ACHN (cell line): ENCODE measurements around the gene MAD1L1.

Experiments
- DNase-seq: peaks from one replicate; pipeline ENCODE4 v3.0.0-alpha.2; 2015
- in situ Hi-C: cut with HindIII; loops from 2 replicates; pipeline ENCODE4 v1.10.0; 2017; ENCODE audit warnings: low sequenced_read_pairs, low pct_ligation_motif_present, low pct_unique_long_range_greater_than_20kb

Gene MAD1L1

GRCh38 chr7:2120251-2120660, 112.5 kb downstream of the MAD1L1 start:
- no peak for DNase-seq
- in situ Hi-C loops, result no loop called here

GRCh38 chr7:2118630-2119190, 114.0 kb downstream of the MAD1L1 start:
- in situ Hi-C loops, result no loop called here
- no peak for DNase-seq

GRCh38 chr7:2118056-2118455, 114.7 kb downstream of the MAD1L1 start:
- no peak for DNase-seq
- in situ Hi-C loops, result no loop called here

- in situ Hi-C loops, result no loop called here
- DNase-seq, result no peak
Measured at GRCh38 chr7:2117646-2118045, 115.1 kb downstream of the MAD1L1 start.

- DNase-seq, result no peak
- in situ Hi-C loops, result no loop called here
Measured at GRCh38 chr7:2116989-2117591, 115.7 kb downstream of the MAD1L1 start.

GRCh38 chr7:2116448-2116810, 116.3 kb downstream of the MAD1L1 start:
- no peak for DNase-seq
- in situ Hi-C loops, result no loop called here

GRCh38 chr7:2115760-2116447, 116.8 kb downstream of the MAD1L1 start:
- peak; percentile 8 for DNase-seq
- in situ Hi-C loops, result no loop called here

- no peak for DNase-seq
- in situ Hi-C loops, result no loop called here
Measured at GRCh38 chr7:2114926-2115759, 117.6 kb downstream of the MAD1L1 start.

GRCh38 chr7:2114052-2114451, 118.7 kb downstream of the MAD1L1 start:
- no peak for DNase-seq
- in situ Hi-C loops, result no loop called here

GRCh38 chr7:2112261-2113198, 120.2 kb downstream of the MAD1L1 start:
- in situ Hi-C loops, result no loop called here
- DNase-seq, result no peak

- no peak for DNase-seq
- in situ Hi-C loops, result no loop called here
Measured at GRCh38 chr7:2111568-2111967, 121.2 kb downstream of the MAD1L1 start.

- in situ Hi-C loops, result no loop called here
- DNase-seq, result no peak
Measured at GRCh38 chr7:2110610-2111396, 121.9 kb downstream of the MAD1L1 start.

GRCh38 chr7:2109936-2110609, 122.7 kb downstream of the MAD1L1 start:
- in situ Hi-C loops, result no loop called here
- DNase-seq, result peak; percentile 99

- in situ Hi-C loops, result no loop called here
- no peak for DNase-seq
Measured at GRCh38 chr7:2109251-2109872, 123.4 kb downstream of the MAD1L1 start.

- in situ Hi-C loops, result no loop called here
- no peak for DNase-seq
Measured at GRCh38 chr7:2108501-2109250, 124.1 kb downstream of the MAD1L1 start.

GRCh38 chr7:2108071-2108455, 124.7 kb downstream of the MAD1L1 start:
- DNase-seq, result no peak
- in situ Hi-C loops, result no loop called here
